PC-3 (cell line): ENCODE data around the gene PATL2. TPM values are rescaled to one million over a fixed set of nuclear protein-coding genes. Genes with fewer than 3 reads are reported as not detected.

Experiments used
- ATAC-seq: fragments of 200-7000 bp; cut with Tn5 transposase; 2 replicates; pipeline ENCODE4 v1.9.1; 2020; ENCODE audit warnings: mild to moderate bottlenecking, moderate library complexity
- BruUV-seq: library from RNA; stranded (reverse); fragments of 400-500 nt; replicated peaks from 2 replicates; lab custom pipeline; 2021; lab: Mats Ljungman, UMichigan
- CTCF ChIA-PET: fragments of 300-600 bp; sonication (Branson Sonifier 250); formaldehyde crosslinking; loops from one replicate; lab custom pipeline; 2022; ENCODE audit warnings: antibody characterized with exemption; lab: Charles Lee
- POLR2A ChIA-PET: fragments of 300-600 bp; sonication (Branson Sonifier 250); formaldehyde crosslinking; loops from one replicate; lab custom pipeline; 2022; ENCODE audit warnings: antibody characterized with exemption; ENCODE audit not compliant: unreplicated experiment; lab: Charles Lee
- DNase-seq: peaks from one replicate; pipeline ENCODE4 v3.0.0-alpha.2; 2015
- H2AFZ ChIP-seq: fragments of 300-600 bp; sonication (generic); 2 replicates; pipeline ENCODE4 v1.6.0; 2016; ENCODE audit warnings: antibody characterized with exemption, low read length
- H3F3A ChIP-seq: fragments of 300-600 bp; sonication (generic); one replicate; pipeline ENCODE4 v1.6.0; 2017; ENCODE audit warnings: antibody characterized with exemption, low read length, control low read depth, mild to moderate bottlenecking; ENCODE audit not compliant: unreplicated experiment
- H3K27ac ChIP-seq: fragments of 300-600 bp; sonication (generic); 2 replicates; pipeline ENCODE4 v1.5.1; 2016; ENCODE audit warnings: mild to moderate bottlenecking, low read length
- H3K27me3 ChIP-seq: fragments of 300-600 bp; sonication (generic); 2 replicates; pipeline ENCODE4 v1.6.1; 2016; ENCODE audit warnings: low read length, mixed read lengths
- H3K36me3 ChIP-seq: fragments of 300-600 bp; sonication (generic); 2 replicates; pipeline ENCODE4 v1.6.1; 2016; ENCODE audit warnings: low read depth, mixed run types, low read length, mixed read lengths
- H3K4me1 ChIP-seq: fragments of 300-600 bp; sonication (generic); 2 replicates; pipeline ENCODE4 v1.5.1; 2016; ENCODE audit warnings: low read length; ENCODE audit not compliant: insufficient read depth
- H3K4me2 ChIP-seq: fragments of 300-600 bp; sonication (generic); 2 replicates; pipeline ENCODE4 v1.6.0; 2016; ENCODE audit warnings: low read length
- H3K4me3 ChIP-seq: fragments of 300-600 bp; sonication (generic); 2 replicates; pipeline ENCODE4 v1.5.1; 2016; ENCODE audit warnings: mild to moderate bottlenecking, low read length, mixed read lengths
- H3K79me2 ChIP-seq: fragments of 300-600 bp; sonication (generic); 2 replicates; pipeline ENCODE4 v1.6.1; 2017; ENCODE audit warnings: low read length, mixed read lengths
- H3K9ac ChIP-seq: fragments of 300-600 bp; sonication (generic); 2 replicates; pipeline ENCODE4 v1.6.0; 2016; ENCODE audit warnings: mild to moderate bottlenecking, low read length
- H3K9me2 ChIP-seq: fragments of 300-600 bp; sonication (generic); replicated peaks from 2 replicates; pipeline ENCODE4 v1.6.1; 2016; ENCODE audit warnings: mixed run types, low read length, mixed read lengths
- H3K9me3 ChIP-seq: fragments of 300-600 bp; sonication (generic); 2 replicates; pipeline ENCODE4 v1.6.1; 2016; ENCODE audit warnings: low read length, mixed read lengths
- H4K20me1 ChIP-seq: fragments of 300-600 bp; sonication (generic); 2 replicates; pipeline ENCODE4 v1.6.1; 2016; ENCODE audit warnings: low read length, mixed read lengths
- EZH2 ChIP-seq: fragments of 300-600 bp; sonication (generic); IDR thresholded peaks from one replicate; pipeline ENCODE4 v1.6.1; 2017; ENCODE audit warnings: antibody characterized with exemption, mild to moderate bottlenecking, low read length; ENCODE audit not compliant: unreplicated experiment
- EZH2phosphoT487 ChIP-seq: fragments of 300-600 bp; sonication (generic); IDR thresholded peaks from 2 replicates; pipeline ENCODE4 v1.6.1; 2018; ENCODE audit warnings: mild to moderate bottlenecking, antibody characterized with exemption, low read length, borderline replicate concordance
- intact Hi-C: fragments of 100-400 bp; cut with micrococcal nuclease; formaldehyde crosslinking; loops from 2 replicates; pipeline ENCODE4 v1.9.0; 2023
- total RNA-seq: library from RNA; depleted of rRNA; stranded (reverse); fragments of >200 nt; gene quantifications from 2 replicates; pipeline ENCODE4 v1.2.3, GENCODE V29; 2014
- TF ChIP-seq, protein P1 (sequence below): fragments of 300-600 bp; sonication (generic); conservative IDR thresholded peaks from 2 replicates; pipeline ENCODE4 v1.5.1; 2017; ENCODE audit warnings: antibody characterized with exemption, low read depth, mild to moderate bottlenecking, low read length

The PATL2 gene
- total RNA-seq, 1 experiment from 2014 or later: 0.15 TPM

DNA sequence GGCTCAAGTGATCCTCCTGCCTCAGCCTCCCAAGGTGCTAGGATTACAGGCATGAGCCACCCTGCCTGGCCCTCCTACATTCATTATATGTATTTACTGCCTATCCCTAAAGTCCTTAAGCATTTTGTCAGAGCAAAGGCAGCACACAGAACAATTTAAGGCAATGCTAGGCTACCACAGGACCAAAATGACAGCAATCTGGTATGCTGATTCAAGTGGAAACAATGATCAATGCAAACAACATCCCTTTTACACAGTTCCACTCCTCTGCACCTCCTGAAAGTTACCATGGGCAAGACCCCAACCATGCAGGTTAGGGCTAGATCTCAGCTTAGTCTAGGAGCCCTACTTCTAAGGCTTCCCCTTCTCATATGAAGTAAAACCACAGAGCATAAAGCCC, 87.9 kb downstream of the PATL2 start:
- TF ChIP-seq EZH2phosphoT487: no peak
- no peak for TF ChIP-seq EZH2
- TF ChIP-seq, protein P1, sequence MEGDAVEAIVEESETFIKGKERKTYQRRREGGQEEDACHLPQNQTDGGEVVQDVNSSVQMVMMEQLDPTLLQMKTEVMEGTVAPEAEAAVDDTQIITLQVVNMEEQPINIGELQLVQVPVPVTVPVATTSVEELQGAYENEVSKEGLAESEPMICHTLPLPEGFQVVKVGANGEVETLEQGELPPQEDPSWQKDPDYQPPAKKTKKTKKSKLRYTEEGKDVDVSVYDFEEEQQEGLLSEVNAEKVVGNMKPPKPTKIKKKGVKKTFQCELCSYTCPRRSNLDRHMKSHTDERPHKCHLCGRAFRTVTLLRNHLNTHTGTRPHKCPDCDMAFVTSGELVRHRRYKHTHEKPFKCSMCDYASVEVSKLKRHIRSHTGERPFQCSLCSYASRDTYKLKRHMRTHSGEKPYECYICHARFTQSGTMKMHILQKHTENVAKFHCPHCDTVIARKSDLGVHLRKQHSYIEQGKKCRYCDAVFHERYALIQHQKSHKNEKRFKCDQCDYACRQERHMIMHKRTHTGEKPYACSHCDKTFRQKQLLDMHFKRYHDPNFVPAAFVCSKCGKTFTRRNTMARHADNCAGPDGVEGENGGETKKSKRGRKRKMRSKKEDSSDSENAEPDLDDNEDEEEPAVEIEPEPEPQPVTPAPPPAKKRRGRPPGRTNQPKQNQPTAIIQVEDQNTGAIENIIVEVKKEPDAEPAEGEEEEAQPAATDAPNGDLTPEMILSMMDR: no peak
- no peaks in the 10 kb centered on the region for H3K79me2 ChIP-seq

DNA sequence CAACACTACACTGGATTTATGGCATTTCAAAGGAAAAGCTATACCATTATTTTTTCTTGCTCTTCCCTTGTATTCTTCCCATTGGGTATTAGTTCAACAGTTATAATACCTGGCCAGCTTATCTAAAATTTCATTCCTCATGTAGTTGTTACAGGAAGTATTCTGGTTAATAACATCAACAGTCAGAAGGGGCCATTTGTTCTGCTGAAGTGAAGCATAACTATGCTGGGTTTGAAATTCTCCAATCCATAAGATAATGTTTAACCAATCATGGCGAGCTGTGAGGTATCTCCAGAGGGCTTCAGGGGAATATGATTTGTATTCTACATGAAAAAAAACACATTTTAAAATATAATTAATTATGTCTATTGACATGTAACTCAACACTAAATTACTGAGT, 91.0 kb downstream of the PATL2 start:
- H3K36me3 ChIP-seq: peaks cover 20% of the 10 kb centered on the region
- BruUV-seq: no TSS peak
- no peak overlapping the region for H3K4me3 ChIP-seq
- H3F3A ChIP-seq: no peaks in the 10 kb centered on the region
- ChIA-PET CTCF (no interaction called here), POLR2A (no interaction called here)
- TF ChIP-seq EZH2phosphoT487: no peak
- TF ChIP-seq, protein P1: no peak
- TF ChIP-seq EZH2: no peak
- intact Hi-C loops: no loop called here
- H4K20me1 ChIP-seq: no peaks in the 10 kb centered on the region
- H2AFZ ChIP-seq: no peak overlapping the region
- H3K9ac ChIP-seq: no peak overlapping the region
- no peak for ATAC-seq
- no peaks in the 10 kb centered on the region for H3K9me3 ChIP-seq
- no peak overlapping the region for H3K27ac ChIP-seq
- H3K27me3 ChIP-seq: no peaks in the 10 kb centered on the region
- no peak overlapping the region for H3K4me2 ChIP-seq
- DNase-seq: no peak
- no peaks in the 10 kb centered on the region for H3K79me2 ChIP-seq
- no peaks in the 10 kb centered on the region for H3K4me1 ChIP-seq
- H3K9me2 ChIP-seq: no peaks in the 10 kb centered on the region

More for the DNA sequence above, 87.9 kb downstream of the PATL2 start:
- intact Hi-C loops: no loop called here
- H3K9me3 ChIP-seq: no peaks in the 10 kb centered on the region
- no peak for DNase-seq
- BruUV-seq: no TSS peak
- CTCF ChIA-PET: no interaction called here
- no peak overlapping the region for H3K9ac ChIP-seq
- no peaks in the 10 kb centered on the region for H4K20me1 ChIP-seq
- H3F3A ChIP-seq: no peaks in the 10 kb centered on the region
- H3K4me1 ChIP-seq: no peaks in the 10 kb centered on the region
- H3K36me3 ChIP-seq: peaks cover 18% of the 10 kb centered on the region; the same call in 1 of the 2 replicates
- H3K4me2 ChIP-seq: no peak overlapping the region
- POLR2A ChIA-PET: interaction anchor here (0.6 kb wide), 1 partner anchor 113 kb away, joined by 5 read pairs; no protein-coding TSS in a partner anchor
- H3K27me3 ChIP-seq: no peaks in the 10 kb centered on the region
- ATAC-seq: no peak
- no peak overlapping the region for H2AFZ ChIP-seq
- no peak overlapping the region for H3K27ac ChIP-seq
- no peak overlapping the region for H3K4me3 ChIP-seq
- no peaks in the 10 kb centered on the region for H3K9me2 ChIP-seq

GRCh38 chr15:44616974-44617373, 94.1 kb downstream of the PATL2 start:
- Histone ChIP-seq H3K9me2 (no peaks in the 10 kb centered on the region), H3F3A (no peaks in the 10 kb centered on the region), H3K9me3 (no peaks in the 10 kb centered on the region), H2AFZ (no peak overlapping the region), H3K9ac (no peak overlapping the region), H4K20me1 (no peaks in the 10 kb centered on the region), H3K4me2 (no peak overlapping the region), H3K27me3 (no peaks in the 10 kb centered on the region), H3K4me3 (no peak overlapping the region), H3K4me1 (no peaks in the 10 kb centered on the region), H3K79me2 (no peaks in the 10 kb centered on the region), H3K27ac (no peak overlapping the region), H3K36me3 (peaks cover 34% of the 10 kb centered on the region)
- ChIA-PET POLR2A (no interaction called here), CTCF (no interaction called here)
- intact Hi-C loops: no loop called here
- TSS peak; percentile 19 for BruUV-seq
- ATAC-seq (no peak), DNase-seq (no peak)
- no peak for TF ChIP-seq EZH2phosphoT487
- TF ChIP-seq, protein P1: no peak
- no peak for TF ChIP-seq EZH2
